Gastroesophageal sphincter (tissue), 3 donors: ENCODE data around the gene ADAMTS9.

ENCODE experiments used
- EP300 ChIP-seq: sonication (generic); formaldehyde crosslinking; IDR thresholded peaks from one replicate; pipeline ENCODE4 v1.6.1; 2017; ENCODE audit warnings: antibody characterized with exemption, mild to moderate bottlenecking
- POLR2A ChIP-seq, 2 donors: fragments of 450-650 bp; IDR thresholded peaks; one replicate each; pipeline ENCODE4 v1.6.1; 2017; ENCODE audit warnings: antibody characterized with exemption in 2 of 2, mild to moderate bottlenecking in 2 of 2, moderate library complexity in 1 of 2
- POLR2AphosphoS5 ChIP-seq: sonication (generic); formaldehyde crosslinking; IDR thresholded peaks from one replicate; pipeline ENCODE4 v1.6.1; 2017; ENCODE audit warnings: antibody characterized with exemption
- TF ChIP-seq, protein P1 (sequence below), 4 experiments: fragments of 200-600 bp in 2 of 4; fragments of 450-650 bp in 2 of 4; sonication (generic) in 1 of 4; IDR thresholded peaks; one replicate each; pipeline ENCODE4 v1.5.1; 2017 to 2019; ENCODE audit warnings: antibody characterized with exemption in 4 of 4, mild to moderate bottlenecking in 2 of 4, moderate library complexity in 2 of 4

GRCh38 chr3:64645243-64645642, 42.6 kb downstream of the ADAMTS9 start:
- TF ChIP-seq, protein P1, sequence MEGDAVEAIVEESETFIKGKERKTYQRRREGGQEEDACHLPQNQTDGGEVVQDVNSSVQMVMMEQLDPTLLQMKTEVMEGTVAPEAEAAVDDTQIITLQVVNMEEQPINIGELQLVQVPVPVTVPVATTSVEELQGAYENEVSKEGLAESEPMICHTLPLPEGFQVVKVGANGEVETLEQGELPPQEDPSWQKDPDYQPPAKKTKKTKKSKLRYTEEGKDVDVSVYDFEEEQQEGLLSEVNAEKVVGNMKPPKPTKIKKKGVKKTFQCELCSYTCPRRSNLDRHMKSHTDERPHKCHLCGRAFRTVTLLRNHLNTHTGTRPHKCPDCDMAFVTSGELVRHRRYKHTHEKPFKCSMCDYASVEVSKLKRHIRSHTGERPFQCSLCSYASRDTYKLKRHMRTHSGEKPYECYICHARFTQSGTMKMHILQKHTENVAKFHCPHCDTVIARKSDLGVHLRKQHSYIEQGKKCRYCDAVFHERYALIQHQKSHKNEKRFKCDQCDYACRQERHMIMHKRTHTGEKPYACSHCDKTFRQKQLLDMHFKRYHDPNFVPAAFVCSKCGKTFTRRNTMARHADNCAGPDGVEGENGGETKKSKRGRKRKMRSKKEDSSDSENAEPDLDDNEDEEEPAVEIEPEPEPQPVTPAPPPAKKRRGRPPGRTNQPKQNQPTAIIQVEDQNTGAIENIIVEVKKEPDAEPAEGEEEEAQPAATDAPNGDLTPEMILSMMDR (IDR thresholded peaks at IDR 0.05), result no peak
- TF ChIP-seq POLR2AphosphoS5 (no peak), POLR2A (IDR thresholded peaks at IDR 0.05) (no peak), EP300 (no peak)
